NCI-H82 treated with DMSO at 0.1 percent for 48 hours (cell line): ENCODE data around the gene CAMK2N1.

Experiments used
- DNase-seq: peaks from one replicate; lab custom pipeline; 2025; ENCODE audit not compliant: unreplicated experiment; lab: John Stamatoyannopoulos, UW

CAMK2N1 gene

DNA sequence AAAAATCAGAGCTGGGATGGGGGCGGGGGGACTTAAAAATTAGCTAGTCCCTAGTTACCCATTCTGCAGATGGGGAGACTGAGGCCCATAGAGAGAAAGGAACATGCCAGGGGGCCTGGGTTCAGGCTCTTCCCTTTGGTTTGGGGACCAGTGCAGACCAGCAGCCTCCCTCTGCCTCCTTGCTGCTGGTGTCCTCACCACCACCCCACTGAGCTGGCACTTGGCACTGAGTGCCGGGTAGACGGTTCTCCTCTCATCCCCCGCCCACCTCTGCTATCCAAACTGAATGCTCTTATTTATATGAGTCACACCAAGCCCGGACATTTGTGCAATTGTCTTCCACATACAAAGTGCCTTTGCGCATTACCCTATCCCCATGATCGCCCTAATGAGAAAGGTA is 39.2 kb downstream of the CAMK2N1 start:
- DNase-seq, result no peak

DNA sequence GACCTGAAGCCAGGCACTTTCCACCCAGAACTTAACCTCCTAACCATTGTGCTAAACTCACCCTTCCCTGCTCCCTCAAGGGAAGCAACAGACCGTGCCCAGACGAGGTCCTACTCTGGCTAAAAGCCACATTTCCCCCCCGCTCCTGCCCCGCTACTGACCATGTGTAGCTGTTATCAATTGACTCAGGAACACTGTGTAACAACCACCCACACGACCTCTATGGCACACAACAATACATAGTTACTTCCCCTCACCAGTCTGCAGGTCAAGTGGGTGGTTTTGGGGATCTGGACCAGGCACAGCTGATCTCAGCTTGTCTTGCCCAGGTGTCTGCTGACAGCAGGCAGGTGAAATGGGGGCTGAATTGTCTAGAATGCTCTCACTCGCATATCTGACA is 40.1 kb downstream of the CAMK2N1 start:
- DNase-seq, result no peak

DNA sequence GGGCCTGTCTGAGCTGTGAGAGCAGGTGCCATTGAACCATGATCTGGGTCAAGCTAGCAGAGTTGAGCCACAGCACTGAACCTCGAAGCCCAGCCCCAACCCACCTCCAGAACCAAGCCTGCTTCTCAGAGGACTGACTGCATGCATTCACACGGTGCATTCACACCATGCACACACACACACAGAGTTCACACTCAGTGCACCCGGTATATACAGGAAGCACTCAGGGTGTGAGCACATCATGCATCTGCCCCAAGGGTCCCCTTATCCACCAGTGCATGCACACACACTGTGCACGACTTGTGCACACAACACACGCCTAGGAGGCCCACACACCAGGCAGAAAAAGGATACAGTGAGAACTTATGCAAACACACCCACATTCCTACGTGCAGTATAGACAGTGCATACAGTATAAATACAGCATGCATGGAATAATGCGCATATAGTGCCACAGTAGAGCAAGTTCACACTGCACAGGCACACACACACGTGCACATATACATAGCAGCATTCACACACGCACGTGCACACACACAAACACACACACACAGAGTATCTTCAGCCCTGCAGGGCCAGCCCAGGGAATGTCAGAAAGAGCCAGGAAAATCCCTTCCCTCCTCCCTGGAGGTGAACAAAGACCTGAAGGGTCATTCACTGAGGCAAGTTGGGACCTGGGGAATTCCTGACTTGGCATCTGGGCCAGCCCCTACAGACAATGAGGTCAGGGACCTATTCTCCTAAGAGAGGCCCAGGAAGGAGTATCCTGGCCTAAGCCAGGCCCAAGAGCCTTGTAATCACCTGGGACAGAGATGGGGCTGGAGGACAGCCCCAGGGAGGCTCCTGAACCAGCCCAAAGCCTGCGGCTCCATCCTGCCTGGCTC is 42.1 kb downstream of the CAMK2N1 start:
- no peak for DNase-seq

DNA sequence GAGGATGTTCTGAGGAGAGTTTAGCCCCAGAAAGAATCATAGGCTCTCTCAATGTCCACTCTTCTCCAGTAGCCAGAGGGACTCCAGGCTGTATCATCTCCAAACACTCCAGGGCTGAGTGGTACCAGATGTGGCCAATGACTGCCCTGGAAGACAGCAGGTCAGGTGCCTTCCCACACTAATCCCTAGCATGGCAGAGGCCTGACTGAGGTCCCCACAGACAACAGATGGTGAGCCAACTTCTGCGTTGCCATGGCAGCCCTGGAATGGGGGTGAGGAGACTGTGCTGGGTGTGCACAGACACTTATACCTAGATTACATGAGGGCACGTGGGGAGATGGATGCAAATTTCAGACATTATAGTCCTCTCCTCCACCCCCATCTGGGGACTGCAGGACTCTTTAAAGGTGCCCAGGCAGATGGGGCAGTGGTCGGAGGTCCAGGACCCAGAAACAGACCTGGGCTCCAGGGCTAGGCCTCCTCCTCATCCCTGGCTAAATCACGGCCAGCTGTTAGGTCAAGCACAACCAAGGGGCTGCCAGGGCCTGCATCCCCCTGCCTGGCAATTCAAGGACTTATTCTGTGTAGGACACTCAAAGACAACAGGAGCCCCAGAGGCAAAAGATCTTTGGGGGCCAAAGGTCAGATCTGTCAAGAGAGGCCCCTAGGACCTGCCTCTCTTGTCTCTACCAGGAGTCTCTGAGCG is 42.9 kb downstream of the CAMK2N1 start:
- DNase-seq, result peak; percentile 62

DNA sequence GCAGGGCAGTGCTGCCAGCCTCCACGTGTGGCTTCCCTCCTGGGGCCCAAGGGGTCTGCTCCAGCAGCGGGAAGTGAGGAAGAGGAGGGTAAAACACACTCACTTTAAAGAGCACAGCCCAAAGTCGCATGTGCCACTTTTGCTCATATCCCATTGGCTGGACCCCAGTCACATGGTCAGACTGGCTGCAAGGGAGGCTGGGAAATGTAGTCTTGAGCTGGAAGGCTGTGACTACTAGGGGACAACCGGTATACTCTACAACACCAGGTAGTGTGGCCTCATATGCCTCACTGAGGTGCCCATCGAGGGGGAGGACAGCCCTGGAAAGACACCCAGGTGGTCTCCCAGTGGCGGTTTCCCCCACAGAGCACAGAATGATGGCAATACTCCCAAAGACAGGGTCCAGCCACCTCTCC is 45.2 kb downstream of the CAMK2N1 start:
- DNase-seq, result peak; percentile 38

DNA sequence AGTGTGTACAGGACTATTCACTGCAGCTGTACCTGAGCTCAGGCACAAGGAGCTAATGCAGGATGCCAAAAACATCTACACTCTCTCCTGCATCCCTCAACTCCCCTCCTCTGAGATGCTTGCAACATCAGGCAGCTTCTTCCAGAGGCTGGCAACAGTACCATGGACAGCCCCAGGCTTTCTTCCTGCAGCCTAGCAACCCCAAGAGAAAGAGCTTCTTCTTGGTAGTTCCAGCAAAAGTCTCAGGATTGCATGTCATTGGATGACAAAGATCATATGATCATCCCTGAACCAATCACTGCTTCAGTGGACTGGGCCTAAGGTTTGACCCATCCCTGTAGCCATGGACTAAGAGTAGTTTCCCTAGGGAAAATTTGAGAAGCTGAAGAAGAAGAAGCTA is 46.7 kb downstream of the CAMK2N1 start:
- no peak for DNase-seq

DNA sequence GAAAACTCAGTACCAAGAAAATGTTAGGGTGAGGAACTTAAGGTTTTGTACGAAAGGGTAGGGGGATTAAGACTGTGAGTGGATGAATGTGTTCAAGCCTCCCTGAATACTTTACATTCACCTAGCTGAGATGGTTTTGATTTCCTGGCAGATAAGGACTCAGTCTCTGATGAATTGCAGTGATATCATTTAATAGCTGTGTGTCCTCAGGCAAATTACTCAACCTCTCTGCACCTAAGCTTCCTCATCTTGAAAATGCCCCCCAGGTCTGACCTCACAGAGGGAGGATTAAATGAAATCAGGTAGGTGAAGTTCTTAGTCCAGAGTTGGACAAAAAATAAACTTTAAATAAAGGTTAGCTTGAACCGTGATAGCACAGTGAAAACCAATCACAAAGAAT is 48.4 kb downstream of the CAMK2N1 start:
- no peak for DNase-seq

DNA sequence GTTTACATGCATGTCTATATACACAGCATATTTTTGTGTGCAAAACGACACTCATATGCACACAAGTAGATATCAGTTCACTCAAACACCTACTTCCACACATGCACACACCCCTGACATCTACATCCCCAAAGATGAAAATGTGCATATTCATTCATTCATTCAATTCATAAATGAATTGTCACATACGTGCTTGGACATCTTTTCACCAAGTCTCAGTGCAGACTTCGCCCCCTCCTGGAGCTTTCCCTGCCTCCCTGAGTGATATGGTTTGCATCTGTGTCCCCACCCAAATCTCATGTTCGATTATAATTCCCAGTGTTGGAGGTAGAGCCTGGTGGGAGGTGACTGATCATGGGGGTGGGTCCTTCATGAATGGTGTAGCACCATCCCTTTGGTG is 53.1 kb downstream of the CAMK2N1 start:
- no peak for DNase-seq
